Mucosa of gallbladder (tissue), 1 donor: ENCODE measurements around the gene RCAN2. TPM values are rescaled to one million over a fixed set of nuclear protein-coding genes. Genes with fewer than 3 reads are reported as not detected.
"Not testable (repeated sequence)": the region's sequence is repeated elsewhere in the genome, so short reads cannot be mapped to it uniquely, and the experiment has no call there.

Experiments
- DNase-seq: peaks from one replicate; pipeline ENCODE4 v3.0.0-alpha.2; 2020; ENCODE audit warnings: low spot score
- total RNA-seq: library from RNA; stranded (reverse); gene quantifications from one replicate; pipeline ENCODE4 v1.2.1, GENCODE V29; 2021
- donor health status: DM: no; HTN: no; CAD: no.

The RCAN2 gene
- total RNA-seq, 1 donor from 2014 or later, result 61.7 TPM

DNA sequence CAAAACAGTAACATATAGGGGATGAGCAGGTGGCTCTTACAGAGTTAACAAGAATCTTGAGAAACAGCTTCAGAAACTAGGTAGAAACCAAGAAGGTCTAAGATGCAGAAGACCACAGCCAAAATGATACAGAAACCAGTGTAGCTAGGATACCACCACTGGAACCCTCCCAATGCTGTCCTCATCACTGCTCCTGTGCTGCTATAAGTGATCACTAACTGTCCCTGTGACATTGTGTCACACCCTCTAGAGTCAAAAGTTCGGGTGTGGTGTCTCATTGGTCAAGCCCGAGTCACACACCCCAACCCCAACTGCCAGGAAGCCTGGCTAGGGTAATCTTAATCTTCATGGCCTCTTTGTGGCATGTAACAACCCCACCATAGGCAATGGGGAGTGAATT, 153.1 kb downstream of the RCAN2 start:
- DNase-seq, result no peak

DNA sequence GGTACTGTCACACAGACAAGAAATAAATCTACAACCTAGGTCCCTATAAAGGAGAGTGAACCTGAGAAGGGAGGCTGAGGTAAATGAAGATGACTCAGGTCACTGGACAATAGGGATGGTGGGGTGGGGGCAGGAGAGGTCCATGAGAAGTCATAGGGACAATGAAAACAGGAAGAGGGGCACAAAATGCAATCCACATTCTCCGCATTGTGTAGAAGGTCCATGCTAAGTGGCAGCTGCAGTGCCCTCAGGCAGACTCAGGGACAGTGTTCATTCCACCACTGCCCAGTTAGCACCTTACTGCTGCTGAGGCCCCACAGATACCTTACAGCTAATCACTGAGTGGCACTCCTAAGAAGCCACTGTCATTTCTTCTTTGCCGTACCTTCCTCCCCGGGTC, 156.8 kb downstream of the RCAN2 start:
- DNase-seq, result no peak

DNA sequence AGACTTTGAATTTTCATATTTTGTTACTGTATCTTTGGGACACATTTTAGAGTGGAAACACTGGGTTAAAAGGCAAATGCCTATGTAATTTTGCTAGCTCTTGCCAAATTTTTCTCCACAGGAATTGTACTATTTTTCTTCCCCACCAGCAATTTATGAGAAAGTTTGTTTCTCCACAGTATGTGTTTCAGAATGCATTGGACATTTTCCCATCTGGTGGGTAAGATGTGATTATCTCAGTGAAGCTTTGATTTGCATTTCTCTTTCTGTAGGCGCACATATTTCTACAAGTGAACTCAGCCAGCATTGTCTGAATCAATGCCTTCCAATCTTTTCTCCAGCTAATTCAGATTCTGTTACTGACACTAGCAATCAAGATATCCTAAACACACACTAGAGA, 157.8 kb downstream of the RCAN2 start:
- no peak for DNase-seq

GRCh38 chr6:46332448-46332847, 158.8 kb downstream of the RCAN2 start:
- DNase-seq, result not testable (repeated sequence)

- no peak for DNase-seq
These were observed 159.8 kb downstream of the RCAN2 start for GRCh38 chr6:46331461-46331860.

- no peak for DNase-seq
These were observed 161.7 kb downstream of the RCAN2 start for GRCh38 chr6:46329568-46329967.

DNA sequence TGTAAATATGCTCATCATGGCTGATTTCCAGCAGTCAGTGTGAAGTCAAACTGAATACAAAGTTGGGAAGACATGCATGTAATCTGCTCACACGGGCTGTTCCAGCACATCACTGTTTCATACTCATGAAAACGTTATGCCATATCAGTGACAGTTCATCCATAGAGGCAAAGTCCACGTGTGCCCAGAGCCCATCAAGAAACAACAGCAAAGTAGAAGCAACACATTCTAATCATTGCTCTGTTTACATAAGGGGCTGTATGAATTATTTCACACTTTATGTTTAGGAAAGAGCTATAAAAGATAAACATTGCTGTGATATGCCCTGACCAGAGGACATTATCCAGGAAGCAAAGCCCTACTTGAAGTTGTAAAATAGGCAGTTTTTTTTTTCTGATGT, 163.5 kb downstream of the RCAN2 start:
- DNase-seq, result no peak

- DNase-seq, result no peak
These were observed 165.4 kb downstream of the RCAN2 start for GRCh38 chr6:46325561-46326530.

- no peak for DNase-seq
These were observed 166.5 kb downstream of the RCAN2 start for GRCh38 chr6:46324706-46325105.

DNA sequence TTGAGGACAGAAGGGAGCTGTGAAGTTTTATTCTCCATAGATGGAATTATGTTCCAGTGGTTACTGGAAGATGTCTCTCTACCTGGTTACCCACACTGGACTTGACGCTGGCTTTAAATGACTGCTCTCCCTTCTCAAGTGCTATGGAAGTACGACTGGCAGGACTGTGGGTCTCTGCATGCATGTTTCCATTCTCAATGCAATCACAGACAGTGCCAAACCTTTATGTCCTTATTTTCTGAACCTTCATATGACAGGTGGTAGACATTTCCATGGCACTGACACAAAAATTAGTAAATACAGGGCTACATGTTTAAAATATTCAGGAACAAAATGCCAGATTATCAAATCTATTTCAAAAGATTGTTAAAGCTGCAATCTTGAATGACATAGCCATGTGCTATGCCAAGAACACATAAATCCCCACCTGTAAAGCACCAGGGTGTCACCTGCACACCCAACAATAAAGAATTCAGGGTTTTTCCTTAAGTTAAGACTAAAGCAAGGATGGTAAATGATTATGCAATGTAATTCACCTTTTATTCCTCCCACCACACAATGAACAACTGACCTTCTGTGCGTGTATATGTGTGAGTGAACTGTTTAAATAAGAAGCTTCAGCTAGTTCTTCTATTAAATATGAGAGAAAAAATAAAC, 167.2 kb downstream of the RCAN2 start:
- no peak for DNase-seq

DNA sequence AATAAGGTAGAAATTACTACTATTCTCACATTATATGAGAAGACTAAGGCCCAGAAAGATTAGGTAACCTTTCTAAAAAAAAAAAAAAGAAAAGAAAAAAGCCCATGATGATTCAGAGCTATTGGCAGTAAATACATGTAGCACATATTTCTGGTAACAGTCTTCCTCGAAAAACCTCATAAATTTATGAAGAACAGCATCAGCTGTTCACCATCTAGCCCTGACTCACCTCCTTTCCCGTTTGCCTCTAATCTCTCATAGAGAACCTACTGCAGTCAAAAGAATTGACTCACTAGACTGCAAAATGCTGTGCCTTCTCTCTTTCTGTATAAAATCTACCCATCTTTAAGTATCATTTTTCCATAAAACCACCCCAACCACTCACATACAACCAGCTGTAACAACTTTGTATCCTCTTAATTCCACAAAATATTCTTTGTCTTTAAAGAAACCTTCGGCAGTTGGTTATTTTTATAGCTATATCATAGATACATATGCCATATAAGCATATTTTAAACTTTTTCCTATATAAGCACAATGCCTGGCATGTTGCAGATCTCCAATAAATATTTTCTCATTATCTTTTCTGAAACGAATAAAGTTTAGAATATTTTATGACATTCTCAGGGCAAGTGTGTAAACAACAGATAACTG, 167.8 kb downstream of the RCAN2 start:
- no peak for DNase-seq

GRCh38 chr6:46320505-46320904, 170.7 kb downstream of the RCAN2 start:
- no peak for DNase-seq

GRCh38 chr6:46315589-46315988, 175.7 kb downstream of the RCAN2 start:
- no peak for DNase-seq

DNA sequence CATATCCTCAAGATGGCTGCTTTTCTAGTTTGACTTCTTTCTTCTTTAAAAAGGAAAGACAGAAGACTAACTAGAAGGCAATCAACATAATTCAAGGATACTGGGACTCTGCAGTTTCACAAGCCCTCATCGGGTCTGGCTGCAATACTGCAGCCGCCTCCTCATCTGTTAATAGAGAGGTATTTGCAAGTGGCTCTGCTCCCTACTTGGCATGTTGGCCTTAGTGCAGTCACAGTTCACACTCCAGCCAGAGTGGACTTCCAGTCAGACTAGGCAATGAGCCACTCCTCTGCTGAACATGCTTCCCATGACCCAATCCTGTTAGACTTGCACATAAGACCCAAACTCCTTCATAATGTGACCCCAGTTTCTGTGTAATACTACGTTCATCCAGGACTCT, 178.6 kb downstream of the RCAN2 start:
- no peak for DNase-seq

DNA sequence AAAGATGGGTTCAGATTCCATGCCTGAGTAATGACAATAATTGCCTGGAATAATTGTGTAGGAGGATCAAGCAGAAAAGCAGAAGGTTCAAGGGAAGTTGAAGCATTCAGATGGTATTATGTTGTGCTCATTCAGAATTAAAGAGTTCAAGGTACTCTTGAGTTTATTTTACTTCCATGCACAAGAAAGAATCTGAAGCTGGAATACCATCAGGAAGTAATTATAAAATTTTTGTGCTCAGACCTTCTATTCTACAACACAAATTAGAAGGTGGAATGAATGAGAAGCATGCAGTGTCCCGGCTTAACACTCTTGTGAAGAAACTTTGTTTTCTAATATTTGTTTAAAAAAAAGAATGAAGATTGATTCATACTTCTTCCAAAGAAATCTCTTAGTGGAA, 181.1 kb downstream of the RCAN2 start:
- DNase-seq, result no peak

DNA sequence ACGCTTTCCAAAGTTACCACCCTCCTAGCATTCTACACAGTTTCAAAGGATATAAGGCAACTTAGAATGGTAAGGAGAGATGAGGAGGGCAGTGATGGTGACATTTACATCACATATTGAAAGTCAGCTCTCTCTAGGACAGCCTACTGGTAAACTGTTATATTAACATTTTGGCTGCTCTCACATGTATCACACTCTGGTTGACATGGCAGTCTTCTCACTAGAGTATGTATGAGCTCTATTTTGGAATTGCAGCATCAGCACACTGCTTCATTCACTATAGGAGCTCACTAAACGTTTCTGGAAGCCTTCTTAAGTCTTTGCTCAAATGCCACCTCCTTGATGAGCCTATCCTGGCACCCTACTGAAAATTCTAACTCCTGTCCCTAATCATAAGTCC, 184.8 kb downstream of the RCAN2 start:
- no peak for DNase-seq

- DNase-seq, result no peak
These were observed 185.4 kb downstream of the RCAN2 start for GRCh38 chr6:46305833-46306232.

GRCh38 chr6:46305236-46305635, 186.0 kb downstream of the RCAN2 start:
- no peak for DNase-seq

GRCh38 chr6:46302816-46303215, 188.4 kb downstream of the RCAN2 start:
- no peak for DNase-seq

- no peak for DNase-seq
These were observed 189.1 kb downstream of the RCAN2 start for GRCh38 chr6:46302176-46302575.

GRCh38 chr6:46299253-46299652, 192.0 kb downstream of the RCAN2 start:
- DNase-seq, result no peak

DNA sequence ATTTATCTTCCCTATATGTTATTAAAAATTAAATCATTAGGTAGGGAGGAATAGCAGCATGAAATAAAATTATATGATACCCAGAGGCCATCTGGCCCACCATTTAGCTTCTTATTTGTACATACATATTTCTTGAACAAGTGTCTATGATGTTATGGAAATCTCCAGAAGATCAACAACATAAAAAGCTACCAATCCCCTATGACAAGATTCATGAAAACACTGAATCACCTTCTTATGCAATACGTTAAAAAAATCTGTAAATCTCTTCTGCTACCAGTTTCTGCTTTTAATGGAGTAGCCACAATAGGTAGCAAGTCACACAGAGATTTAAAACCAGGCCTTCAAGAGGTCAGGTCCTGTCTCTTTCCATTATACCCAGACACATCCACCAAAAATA, 194.7 kb downstream of the RCAN2 start:
- DNase-seq, result no peak
